CD4-positive, alpha-beta T cell treated with Interferon alpha-2 for 1 hour (primary cell): ENCODE data around the gene KNTC1.
"Not testable (repeated sequence)": the region's sequence is repeated elsewhere in the genome, so short reads cannot be mapped to it uniquely, and the experiment has no call there.

ENCODE experiments used
- DNase-seq, 2 donors: peaks; one replicate each; pipeline ENCODE4 v3.0.0-alpha.2; 2020 to 2022

Gene KNTC1

DNA sequence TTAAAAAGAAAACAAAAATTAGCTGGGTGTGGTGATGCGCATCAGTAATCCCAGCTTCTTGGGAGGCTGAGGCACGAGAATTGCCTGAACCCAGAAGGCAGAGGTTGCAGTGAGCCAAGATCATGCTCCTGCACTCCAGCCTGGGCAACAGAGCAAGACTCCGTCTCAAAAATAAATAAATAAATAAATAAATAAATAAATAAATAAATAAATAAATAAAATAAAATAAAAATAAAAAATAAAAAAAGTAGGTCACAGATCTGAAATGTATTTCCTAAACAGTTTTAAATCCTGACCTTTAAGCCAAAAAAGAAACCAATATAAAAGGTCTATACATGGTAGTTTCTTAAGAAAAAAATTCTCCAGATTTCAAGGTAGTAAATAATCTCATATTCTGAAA is 14.0 kb upstream of the KNTC1 start:
- not testable (repeated sequence) for DNase-seq

DNA sequence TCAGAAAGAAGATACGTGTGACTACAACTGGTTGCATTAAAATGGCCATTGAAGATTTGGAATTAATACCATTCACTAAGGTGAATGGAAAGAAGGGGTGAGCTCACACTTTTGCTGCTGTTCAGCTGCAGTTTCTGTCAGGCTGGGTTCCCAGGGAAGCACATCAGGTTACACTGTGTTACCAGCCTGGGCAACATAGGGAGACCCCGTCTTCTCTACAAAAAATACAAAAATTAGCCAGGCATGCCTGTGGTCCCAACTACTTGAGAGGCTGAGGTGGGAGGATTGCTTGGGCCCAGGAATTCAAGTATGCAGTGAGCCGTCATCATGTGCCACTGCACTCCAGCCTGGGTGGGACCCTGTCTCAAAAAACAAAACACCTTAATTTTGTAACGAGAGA is 13.4 kb upstream of the KNTC1 start:
- DNase-seq = no peak

DNA sequence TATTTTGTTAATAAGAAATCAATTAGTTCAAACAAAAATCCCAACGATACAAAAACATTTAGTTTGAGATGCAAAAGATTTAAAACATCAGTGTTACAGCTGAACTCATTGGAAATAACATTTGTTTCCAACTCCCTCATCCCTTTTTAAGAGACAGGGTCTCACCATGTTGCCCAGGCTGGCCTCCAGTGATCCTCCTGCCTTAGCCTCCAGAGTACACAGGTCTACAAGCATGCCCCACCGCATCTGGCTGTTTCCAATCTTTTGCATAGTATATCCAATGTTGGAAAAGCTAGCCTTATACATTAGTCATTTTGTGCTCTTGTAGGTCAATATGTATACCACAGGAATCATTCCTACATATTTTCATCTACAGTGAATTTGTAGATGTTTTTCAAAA is 11.8 kb upstream of the KNTC1 start:
- DNase-seq = no peak

DNA sequence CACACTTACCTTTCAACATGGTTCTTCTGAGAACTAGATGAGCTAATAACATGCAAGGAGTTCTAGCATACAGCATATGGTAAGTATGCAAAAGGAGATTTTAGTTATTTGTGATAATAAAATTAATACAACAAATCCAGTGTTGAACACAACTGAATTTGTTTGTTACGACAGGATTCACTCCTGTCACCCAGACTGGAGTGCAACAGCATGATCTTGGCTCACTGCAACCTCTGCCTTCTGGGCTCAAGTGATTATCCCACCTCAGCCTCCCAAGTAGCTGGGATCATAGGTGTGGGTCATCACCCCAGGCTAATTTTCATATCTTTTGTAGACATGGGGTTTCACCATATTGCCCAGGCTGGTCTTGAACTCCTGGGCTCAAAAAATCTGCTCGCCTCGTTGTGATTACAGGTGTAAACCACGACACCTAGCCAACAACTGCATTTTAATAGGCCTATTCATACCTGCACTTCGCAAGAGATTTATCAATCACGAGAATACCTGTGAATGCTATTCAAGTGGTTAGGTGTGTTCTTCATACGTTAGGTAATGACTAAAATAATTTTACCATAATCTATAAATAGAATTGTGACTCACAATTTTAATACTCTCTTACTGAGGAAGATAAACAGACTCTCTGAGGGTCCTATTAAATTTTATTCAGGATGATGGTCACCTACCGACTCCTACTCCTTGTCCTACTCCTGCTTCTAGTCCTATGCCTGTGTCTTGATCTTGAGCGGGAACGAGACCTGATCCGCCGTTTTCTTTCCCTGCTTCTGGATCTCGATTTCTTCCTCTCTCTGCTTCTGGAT is 10.3 kb upstream of the KNTC1 start:
- DNase-seq = no peak

DNA sequence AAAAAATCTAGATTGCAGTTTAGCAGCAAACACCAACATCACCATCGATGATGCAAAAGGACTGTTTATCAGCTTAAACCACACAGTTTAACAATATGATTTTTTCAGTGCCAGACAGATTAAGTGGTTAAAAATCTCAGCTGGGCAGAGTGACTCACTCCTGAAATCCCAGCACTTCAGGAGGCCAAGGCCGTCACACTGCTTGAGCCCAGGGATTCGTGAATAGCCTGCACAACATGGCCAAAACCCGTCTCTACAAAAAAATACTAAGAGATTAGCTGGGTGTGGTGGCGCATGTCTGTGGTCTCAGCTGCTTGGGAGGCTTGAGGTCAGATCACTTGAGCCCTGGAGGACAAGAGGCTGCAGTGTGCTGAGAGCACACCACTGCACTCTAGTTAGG is 9.2 kb upstream of the KNTC1 start:
- no peak for DNase-seq

DNA sequence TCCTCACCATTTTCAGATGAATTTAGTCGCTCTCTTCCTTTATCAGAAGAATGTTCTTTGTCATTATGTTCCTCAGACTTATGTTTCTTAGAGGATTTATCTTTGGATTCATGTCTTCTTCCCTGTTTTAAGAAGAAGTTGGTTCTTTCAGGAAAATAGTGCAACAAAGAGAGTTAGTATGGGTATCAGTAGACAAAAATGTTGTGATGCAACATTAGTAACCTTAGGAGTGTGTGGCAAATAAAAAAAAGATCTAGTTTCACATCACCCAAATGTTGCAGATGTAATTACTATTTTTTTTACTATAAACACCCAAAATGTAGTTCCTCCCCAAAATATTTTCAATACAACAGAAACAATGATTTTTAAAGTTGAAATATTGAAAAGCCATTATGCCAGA is 8.1 kb upstream of the KNTC1 start:
- no peak for DNase-seq

DNA sequence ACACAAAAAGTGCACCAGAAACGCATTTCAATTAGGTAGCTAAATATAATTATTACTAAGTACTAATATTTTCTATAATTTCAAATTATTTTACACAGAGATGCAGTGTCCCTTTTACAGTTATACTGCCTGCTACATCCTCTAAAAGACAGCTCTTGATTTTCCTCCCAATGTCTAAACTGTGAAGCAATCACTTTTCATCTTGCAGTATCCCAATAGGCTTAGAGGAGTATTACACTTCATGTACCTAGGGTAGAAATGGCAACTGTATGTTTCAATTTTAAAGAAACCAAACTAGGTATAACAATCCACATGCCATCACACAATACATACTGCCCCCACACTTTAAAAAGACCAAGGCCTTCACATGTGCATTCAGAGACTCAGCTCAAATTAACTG is 7.6 kb upstream of the KNTC1 start:
- DNase-seq = no peak

DNA sequence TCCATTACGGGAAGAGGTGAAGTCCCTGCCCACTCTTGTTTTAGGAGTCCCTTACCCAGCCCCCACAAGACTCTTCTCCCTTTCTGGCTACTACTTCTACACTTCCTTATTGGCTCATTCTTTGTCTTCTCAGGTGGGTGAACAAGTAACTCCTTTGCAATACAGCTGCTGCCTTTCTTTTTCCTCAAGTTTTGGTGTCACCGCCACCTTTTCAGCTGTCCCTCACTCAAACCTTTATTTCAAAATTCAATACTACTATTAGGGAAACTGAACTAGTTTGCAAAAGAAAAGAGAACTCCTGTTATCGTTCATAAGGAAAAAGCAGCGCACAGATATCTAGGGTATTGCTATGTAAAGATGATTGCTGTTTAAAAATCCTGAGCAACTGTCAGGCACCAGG is 6.4 kb upstream of the KNTC1 start:
- DNase-seq = no peak

DNA sequence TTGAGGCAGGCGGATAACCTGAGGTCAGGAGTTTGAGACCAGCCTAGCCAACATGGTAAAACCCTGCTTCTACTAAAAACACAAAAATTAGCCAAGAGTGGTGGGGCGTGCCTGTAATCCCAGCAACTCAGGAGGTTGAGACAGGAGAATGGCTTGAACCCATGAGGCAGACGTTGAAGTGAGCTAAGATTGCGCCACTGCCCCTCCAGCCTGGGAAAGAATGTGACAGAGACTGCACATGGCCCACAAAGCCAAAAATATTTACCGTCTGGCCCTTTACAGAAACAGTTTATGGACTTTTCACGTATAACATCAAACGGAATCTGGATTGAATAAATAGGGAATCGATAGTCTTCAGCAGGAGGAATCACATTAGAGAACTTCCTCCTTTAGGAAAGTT is 3.8 kb upstream of the KNTC1 start:
- no peak for DNase-seq

DNA sequence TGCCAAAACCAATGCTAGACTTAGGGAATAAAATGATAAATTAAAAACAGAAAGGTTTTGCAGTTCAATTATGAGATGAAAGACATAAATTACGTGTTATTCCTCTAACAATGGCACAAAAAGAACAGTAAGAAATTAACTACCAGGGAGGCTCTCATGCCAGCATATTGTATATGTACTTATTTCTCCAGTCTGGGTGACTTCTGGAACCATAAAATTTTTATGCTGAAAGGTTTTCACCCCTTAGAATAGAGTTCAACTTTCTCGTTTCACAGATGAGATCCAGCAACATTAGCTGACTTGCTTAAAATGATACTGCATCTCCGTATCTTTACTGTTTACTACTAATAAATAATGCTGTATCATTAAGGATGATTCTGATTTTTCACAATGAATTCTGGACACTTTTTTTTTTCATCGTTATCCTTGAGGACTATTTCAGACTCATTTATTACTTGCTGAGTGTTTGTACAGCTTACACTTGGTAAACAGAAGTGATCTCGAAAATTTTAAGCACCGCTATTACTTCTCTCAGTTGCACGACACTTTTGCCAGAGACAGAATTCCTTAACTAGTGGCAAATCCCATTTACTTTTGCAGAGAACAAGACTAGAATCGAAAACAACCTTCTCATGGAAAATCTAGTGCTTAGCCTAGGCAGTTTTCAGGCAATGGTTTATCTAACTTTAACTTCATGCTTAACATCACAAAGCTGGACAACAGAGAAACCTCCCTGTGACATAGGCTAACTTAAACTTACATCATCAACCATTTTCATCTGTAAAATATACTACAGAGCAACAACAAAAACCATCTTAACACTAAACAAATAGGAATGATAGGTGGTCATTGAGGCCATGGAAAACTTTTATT is 3.0 kb upstream of the KNTC1 start:
- no peak for DNase-seq

DNA sequence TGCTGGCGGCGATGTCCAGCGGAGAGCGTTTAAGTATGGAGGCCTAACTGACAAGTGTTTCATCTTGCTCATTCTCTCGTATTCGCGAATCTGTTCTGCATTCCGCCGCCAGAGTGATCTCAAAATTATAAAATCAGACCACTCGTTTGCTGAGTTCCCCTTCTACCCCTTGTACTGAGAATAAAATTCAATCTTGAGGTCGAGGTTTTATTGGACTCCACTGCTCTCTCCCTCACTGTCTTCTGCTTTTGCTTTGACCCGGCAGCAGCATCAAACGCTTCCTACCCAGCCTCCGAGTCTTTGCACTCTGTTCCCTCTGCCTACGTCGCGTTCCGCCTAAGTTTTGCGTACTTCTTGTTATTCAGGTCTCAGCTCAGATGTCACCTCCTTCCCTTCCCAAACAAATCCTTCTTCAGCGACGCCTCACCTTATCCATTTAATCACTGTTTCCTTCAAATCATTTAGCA is 462 bp downstream of the KNTC1 start:
- peak; percentile 7 to 44 for DNase-seq

DNA sequence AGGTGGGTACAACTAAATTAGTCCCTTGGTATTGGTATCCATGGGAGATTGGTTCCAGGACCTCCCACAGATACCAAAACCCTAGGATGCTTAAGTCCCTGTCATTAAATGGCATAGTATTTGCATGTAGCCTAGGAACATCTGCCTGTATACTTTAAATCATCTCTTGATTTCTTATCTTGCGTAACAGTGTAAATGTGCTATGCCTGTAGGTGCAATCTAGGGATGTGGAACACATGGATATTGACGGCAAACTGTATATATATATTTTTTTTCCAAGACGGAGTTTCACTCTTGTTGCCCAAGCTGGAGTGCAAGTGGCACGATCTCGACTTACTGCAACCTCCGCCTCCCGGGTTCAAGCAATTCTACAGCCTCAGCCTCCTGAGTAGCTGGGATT is 1.5 kb downstream of the KNTC1 start:
- DNase-seq = no peak

DNA sequence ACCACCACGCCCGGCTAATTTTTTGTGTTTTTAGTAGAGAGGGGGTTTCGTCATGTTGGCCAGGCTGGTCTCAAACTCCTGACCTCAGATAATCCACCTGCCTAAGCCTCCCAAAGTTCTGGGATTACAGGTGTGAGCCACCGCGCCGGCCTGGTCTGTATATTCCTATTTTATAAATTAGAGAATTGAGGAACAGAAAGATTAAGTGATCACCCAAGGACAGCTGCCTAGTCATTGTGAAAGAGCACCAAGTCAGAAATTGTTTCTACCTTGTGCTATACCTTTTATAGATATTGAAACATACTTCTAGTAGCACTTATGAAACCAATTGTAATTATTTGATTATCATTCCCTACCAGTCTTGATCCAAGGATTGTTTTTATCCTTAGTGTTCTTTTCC is 1.9 kb downstream of the KNTC1 start:
- no peak for DNase-seq

DNA sequence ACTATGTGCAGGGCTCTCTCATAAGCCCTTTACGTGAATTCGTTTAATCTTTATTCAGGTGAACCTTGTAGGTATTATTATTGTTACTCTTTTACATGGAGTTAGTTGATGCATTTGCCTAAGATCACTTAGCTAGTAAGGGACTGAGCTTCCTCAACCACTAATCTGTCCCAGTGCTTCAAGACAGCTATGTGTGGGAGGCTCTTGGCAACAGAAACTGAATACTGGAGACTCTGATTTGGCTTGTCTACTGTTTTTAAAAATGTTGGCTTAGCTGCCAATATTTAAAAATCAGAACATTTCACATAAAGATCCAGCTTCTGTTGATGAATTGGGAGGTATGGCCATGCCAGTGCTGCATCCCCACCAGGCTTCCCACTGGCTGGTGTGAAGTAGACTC is 6.8 kb downstream of the KNTC1 start:
- DNase-seq = no peak

DNA sequence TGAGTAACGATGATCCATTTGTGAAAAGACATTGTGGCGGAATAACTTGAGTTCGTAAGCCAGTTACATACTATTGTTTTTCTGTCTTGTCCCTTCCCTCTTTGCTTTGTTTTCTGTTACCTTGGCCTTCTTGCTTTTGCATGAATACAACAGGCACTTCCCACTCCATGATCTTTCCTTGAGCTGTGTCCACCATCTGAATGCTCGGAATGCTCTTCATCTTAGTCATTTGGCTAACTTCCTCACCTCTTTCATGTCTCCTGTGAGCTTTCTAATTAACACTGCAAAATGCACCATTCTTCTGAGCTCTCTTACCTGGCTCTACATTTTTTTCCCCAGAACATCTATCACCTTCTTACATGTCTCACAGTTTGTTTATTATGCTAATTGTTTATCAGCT is 10.0 kb downstream of the KNTC1 start:
- no peak for DNase-seq

DNA sequence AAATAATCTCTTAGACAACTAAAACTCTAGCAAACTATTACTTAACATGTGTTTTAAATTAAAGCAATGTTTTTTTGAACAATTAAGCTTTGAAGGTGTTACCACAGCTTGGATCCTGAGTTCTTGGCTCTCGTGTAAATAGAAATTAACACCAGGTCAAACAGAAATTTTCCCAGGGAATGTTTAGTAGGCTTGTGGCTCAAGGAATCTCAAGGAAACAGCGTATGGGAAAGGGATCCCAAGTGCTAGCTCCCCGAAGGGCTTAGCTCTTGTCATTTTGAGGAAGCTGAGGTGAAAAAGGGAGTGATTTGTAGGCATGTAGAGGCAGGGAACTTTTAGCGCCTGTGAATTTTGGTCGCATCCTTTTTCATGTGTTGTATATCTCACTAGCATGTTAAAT is 11.4 kb downstream of the KNTC1 start:
- DNase-seq = no peak

DNA sequence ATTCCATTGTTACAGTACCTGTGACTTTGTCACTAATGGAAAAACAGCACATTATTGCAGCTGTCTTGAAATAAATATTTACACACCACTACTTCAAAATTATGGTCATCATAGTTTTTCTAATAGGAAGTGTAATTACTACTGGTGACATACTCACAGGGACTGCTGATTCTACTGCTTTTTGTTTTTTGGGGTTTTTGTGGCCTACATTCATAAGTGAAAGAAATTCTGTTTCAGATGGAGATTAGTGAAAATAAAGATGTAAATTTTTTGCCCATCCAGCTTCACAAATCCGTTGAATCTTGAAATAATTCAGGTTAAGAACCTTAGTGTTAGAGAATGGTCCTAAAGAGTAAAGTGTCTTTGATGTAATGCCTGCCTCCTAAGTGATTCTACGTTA is 17.5 kb downstream of the KNTC1 start:
- no peak for DNase-seq

DNA sequence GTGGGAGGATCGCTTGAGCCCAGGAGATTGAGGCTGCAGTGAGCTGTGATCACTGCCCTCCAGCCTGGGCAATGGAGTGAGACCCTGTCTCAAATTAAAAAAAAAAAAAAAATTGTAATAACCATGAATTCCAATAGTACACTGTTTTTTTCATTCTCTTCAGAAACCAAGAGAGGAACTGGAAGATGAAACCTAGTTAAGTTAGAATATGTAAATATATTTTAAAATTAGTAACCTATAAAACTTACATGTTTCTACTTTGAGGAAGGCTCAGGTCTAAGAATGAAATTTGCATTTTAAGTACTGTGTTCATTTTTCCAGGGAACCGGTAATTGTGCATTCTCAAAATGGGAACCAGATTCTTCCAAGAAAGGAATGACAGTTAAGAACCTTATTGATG is 18.8 kb downstream of the KNTC1 start:
- DNase-seq = no peak

DNA sequence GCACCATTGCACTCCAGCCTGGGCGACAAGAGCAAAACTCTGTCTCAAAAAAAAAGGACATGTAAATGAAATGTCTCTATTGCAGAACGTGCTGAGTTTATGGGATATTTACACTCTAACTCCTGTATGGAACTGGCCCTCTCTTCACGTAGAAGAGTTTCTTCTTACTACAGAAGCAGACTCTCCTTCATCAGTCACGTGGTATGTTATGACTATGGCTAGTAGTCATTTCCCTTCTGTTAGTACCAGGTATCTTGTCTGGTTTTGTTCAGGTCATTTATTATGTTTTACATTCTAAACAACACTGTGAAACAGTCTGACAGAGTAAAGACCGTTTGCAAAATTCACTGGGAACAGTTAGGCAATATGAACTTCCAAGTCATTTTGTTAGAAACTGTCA is 20.3 kb downstream of the KNTC1 start:
- no peak for DNase-seq

DNA sequence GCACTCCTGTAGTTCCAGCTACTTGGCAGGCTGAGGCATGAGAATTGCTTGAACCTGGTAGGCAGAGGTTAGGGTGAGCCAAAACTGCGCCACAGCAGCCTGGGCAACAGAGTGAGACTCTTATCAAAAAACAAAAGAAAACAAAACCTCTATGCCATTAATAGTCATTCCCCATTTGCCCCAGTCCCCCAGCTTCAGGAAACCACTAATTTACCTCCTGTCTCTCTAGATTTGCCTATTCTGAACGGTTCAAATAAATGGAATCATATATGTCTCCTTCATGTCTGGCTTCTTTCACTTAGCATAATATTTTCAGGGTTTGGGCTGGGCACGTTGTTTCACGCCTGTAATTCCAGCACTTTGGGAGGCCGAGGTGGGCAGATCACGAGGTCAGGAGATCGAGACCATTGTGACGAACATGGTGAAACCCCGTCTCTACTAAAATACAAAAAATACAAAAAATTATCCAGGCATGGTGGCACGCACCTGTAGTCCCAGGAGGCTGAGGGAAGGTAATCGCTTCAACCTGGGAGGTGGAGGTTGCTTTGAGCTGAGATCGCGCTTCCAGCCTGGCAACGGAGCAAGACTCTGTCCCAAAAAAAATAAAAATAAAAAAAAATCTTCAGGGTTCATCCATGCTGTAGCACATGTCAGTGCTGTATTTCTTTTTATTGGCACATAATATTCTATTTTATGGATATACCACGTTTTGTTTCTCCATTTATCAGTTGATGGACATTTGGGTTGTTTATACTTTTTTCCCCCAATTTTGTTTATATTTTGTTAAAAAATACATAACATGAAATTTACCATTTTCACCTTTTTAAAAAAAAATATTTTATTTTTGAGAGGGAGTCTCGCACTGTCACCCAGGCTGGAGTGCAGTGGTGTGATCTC is 31.9 kb downstream of the KNTC1 start:
- DNase-seq = no peak

DNA sequence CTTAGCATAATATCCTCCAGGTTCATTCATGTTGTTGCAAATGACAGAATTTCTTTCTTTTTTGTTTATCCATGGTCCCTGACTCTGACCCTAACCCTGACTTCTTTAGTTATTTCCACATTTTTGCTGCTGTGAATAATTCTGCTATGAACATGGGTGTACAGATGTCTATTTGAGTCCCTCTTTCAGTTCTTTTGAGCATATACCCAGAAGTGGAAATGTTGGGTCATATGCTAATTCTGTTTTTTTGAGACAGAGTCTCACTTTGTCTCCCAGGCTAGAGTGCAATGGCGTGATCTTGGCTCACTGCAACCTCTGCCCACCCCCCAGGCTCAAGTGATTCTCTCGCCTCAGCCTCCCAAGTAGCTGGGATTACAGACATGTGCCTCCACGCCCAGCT is 33.1 kb downstream of the KNTC1 start:
- no peak for DNase-seq

DNA sequence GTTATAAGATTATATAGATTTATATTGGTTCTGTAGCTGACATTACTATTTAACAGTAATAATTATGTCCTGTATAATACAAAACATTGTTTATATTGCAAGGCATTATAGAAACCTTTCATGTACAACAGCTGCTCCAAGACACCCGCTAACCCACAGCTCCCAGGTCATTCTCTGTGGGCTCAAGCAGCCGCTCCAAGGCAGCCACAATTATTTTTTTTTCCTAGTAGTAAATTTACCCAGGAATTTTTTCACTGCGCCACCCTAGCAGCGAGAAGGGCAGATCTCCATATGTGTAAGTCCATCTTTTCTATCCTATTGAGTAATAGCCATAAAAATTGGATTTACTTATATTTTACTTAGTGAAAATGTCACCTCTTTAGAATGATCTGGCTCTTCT is 36.3 kb downstream of the KNTC1 start:
- DNase-seq = no peak

DNA sequence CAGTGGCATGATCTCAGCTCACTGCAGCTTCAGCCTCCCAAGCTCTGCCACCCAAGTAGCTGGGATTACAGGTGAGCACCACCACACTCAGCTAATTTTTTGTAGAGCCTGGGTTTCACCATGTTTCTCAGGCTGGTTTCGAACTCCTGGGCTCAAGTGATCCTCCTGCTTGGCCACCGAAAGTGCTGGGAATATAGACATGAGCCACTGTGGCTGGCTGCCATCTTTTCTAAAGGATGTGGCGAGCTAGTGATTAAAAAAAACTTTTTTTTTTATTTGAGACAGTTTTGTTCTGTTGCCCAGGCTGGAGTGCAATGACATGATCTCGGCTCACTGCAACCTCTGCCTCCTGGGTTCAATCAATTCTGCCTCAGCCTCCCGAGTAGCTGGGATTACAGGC is 39.8 kb downstream of the KNTC1 start:
- not testable (repeated sequence) for DNase-seq
